ENCODE data around the gene ALOX5AP.

DNA sequence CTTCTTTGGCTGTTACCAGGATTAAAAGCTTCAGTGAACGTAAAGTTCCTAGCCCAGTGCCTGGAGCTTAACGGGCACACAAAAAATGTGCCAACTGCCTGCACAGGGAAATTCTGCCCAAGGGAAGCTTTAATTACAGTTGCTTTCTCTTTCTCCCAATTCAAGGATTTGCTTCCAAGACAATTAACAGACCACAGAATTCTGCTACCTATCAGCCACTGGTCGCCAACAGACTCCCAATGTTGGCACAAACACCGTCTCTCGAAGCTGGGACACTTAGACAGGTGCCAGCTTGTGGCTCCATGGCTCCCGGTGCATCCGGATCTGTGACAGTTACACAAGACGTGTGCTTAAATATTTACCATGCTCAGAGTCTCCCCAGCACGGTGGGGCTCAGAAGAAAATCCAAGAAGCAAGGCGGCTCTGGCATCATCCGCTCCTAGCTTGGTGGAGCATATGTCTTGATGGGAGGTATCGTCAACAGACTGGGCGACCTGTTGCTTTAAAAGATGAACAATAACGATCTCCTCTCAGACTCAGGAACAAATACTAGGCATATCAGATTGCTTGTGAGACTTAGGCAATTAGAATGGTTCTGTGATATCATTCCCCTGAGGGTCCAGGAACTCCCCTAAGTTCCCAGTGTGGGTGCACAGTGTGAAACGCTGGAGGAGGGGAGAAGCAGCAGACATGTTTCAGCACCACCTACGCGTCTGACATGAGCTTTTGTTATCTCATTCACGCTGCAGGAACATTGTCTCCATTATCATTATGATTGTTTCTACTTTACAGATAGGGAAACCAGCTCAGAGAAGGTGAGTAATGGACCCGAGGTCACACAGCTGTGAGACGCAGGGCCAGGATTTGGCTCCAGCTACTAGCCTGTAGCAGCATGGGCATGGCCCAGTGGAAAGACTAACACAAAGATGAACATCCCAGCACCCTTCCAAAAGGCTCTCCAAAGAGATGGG lies 61.6 kb downstream of the ALOX5AP start:
- TF ChIP-seq, protein P1, sequence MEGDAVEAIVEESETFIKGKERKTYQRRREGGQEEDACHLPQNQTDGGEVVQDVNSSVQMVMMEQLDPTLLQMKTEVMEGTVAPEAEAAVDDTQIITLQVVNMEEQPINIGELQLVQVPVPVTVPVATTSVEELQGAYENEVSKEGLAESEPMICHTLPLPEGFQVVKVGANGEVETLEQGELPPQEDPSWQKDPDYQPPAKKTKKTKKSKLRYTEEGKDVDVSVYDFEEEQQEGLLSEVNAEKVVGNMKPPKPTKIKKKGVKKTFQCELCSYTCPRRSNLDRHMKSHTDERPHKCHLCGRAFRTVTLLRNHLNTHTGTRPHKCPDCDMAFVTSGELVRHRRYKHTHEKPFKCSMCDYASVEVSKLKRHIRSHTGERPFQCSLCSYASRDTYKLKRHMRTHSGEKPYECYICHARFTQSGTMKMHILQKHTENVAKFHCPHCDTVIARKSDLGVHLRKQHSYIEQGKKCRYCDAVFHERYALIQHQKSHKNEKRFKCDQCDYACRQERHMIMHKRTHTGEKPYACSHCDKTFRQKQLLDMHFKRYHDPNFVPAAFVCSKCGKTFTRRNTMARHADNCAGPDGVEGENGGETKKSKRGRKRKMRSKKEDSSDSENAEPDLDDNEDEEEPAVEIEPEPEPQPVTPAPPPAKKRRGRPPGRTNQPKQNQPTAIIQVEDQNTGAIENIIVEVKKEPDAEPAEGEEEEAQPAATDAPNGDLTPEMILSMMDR (IDR thresholded peaks at IDR 0.05) = no peak
- TF ChIP-seq EZH2 (IDR thresholded peaks at IDR 0.05) = no peak
